GM19397 (cell line): ENCODE data around the gene AFF3.
"Not testable (repeated sequence)": the region's sequence is repeated elsewhere in the genome, so short reads cannot be mapped to it uniquely, and the experiment has no call there.

Experiments
- ATAC-seq: cut with Tn5 transposase; IDR thresholded peaks from one replicate; pipeline ENCODE4 v1.9.1; 2021; ENCODE audit warnings: mild to moderate bottlenecking, moderate library complexity; ENCODE audit not compliant: unreplicated experiment

The AFF3 gene

DNA sequence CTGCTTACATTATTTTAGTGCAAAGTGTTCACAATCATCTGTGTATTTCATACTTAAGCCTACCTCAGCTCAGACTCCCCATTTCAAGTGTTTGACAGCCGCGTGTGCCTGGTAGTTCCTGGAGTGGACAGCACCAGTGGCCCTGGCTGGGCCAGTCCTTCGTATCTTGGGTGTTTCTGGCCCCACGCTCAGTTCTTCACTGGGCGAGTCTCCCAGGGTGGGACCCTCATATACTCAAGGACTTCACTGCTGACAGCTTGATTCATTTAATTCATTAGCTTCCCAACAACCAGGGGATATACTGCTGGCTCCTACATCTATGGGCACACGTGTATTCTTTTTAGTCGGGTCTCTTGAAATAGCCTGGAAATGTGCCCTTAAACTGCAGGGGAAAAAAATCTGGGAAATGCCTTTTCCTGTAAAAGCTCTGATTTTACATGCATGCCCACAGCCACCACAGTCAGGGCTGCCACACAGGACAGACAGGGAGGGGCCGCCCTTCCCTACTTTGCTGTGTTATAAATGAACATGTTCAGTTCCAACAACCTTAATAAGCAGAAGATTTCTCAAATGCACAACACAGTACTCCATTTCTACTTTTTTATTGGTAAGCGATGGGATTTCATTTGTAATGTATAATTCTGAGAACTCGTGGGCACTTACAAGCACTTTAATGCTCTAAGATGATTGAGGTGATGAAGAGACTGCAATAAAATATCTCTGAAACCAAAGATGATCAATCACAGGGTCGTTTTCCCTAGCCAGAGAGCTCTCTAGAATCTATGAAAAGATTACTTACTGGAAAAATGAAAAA lies 447.1 kb downstream of the AFF3 start:
- ATAC-seq: no peak

DNA sequence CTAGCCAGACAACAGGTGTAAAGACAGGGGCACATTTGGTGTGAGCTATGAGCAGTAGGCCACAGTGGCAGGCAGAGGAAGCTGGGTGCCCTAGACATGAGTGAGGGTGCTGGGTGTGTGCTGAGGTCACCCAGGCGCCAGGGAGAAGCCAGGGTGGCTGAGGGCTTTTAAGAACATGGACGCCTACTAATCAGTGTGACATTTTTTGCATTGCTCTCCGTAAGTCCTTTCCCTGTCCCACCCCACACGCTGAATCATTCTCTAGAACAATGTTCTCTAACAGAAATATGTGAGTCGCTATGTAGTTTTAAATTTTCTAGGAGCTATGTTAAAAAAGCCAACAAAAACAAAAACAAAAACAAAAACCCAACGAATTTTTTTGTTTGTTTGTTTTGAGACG lies 448.1 kb downstream of the AFF3 start:
- no peak for ATAC-seq

DNA sequence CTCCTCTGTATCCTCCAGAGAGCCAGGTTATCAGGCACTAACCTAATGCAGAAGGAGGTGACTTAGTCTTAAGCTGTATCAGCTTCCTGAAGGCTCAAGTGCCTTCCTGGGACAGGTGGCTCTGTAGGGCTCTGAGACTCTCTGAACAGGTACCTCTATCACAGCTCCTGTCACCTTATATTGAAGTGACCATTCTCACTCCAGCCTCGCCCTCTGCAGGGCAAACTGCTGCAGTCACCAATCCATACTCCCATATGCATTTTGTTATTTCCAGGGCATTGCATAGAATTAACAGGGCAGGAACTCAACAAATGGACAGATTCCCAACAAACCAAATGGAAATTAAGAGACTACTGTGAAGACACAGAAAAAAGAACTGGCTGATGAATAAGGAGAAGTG lies 449.6 kb downstream of the AFF3 start:
- no peak for ATAC-seq

DNA sequence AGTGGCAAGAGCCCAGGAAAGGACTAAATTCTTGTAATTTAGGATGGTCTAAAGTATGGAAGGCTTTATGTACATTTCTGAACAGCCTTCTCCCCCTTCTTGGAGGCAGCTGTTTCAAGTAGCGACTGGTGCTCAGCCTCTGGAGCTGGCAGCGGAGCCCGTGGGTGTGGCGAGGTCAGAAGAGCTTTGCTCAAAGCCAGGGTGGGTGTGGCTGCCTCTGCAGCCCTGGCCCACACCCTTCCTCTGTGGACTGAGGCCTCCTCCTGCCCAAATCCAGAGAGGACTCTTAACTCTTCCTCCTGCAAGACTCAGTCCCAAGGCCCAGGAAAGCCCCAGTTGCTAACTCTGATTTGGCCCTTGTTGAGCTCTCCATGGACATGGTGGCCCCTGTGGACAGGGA lies 450.5 kb downstream of the AFF3 start:
- no peak for ATAC-seq

DNA sequence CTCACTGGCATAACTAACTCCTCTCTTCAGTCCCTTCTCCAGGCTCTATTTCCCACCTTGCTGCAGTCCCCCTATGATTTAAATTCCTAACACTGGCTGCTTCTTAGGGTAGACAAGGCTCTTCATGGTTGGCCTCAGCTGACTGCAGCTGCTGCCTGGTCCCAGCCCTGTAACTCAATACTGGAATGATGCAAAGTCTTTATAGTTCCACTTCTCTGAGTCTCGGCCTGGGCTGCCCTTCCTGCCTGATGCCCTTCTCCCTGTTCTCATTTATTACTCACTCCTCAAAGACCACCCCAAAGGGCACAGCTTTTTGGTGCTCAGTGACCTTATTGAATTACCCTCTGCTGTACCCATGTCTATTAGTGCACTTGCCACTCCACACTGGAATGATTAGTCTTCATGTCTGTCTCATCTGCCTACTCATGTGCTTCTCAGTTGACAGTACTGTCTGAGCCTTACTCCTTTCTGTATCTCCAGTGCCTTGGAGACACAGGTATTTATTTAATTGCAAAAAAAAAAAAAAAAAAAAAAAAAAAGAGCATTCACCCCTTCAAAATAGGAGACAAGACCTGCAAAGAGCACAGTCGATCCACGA lies 453.1 kb downstream of the AFF3 start:
- ATAC-seq: no peak

DNA sequence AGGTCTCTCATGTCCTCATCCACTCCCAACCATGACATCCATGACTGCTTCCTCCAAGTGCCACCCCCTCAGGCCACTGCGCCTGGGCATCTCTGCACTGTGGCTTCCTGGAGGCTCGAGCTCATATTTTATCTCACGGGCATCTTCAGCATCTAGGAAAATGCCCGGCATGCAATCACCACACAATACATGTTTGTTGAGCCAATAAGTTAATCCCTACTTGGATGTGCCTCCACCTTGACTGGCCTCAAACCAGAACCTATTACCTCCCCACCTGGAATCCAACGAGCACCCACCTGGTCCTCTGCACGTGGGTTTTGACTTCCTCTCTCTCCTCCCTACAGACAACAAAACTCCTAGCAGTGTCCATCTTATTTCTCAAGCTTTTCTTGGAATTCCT lies 453.7 kb downstream of the AFF3 start:
- no peak for ATAC-seq

DNA sequence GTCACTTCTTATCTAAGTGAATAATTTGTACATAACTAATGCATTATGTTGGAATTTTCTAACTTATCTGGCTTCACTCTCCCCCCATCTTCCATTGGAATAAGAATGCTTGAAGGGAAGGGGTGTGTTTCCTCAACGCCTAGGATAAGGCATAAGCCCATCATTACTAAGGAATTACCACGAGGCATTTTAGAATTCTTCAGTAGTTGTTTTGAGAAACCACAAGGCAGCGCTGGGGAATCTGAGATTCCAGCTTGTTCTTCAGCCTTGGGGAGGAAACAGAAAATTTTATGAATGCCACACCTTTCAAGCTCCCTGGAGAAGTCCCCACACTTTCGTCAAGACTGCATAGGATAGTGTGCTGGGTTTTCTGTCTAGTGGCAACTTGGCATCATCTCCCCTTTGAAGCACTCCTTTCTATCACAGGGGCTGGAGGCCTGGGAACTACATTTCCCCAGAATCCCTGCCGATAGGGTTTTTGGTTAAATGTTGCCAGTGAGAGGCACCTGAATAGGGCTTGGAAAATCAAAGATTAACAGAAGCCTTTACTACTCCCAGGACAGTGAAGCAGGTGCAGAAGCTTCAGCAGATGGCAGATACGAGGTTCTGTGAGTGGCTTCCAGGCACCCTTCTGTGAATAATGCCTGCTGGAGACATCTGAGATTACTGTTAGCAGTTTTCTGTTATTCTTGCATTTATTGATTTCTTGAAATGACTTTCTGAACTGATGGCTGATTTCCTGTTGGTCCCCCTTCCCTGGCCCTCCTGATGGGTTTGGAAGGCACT lies 459.9 kb downstream of the AFF3 start:
- no peak for ATAC-seq

DNA sequence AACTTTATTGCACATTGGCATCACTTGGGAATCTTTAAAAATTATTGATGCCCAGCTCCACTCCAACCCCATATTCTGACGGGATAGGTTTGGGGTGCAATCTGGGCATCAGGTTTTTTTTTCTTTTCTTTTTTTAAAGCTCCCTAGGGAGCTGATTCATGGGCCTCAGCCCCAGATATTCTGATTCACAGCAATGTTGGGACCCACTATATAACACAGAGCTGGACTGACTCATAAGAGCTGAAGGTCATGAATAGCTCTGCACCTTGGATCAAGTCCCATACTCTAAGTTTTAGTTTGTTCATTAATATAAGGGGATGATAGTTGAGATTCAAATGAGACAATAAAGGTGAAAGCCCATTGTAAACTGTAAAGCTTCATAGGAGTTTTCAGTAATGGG lies 461.4 kb downstream of the AFF3 start:
- ATAC-seq: no peak

DNA sequence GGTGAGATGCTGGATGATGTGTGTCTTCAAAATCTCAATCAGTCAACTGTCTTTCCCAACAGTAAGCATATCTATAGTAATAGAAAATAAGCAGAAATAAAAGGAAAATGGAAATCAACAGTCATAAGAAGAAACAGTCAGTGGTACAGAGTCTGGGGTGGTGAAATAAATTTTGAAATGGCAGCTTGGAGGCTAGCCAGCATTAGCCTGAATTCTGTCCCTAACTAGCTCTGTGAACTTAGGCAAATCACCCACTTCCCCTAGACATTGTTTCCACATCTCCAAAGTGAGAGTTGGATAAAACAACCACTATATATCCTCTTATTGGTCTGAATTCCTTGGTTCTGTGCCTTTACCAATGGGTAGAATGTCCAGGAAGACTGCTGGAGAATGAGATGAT lies 462.9 kb downstream of the AFF3 start:
- no peak for ATAC-seq

DNA sequence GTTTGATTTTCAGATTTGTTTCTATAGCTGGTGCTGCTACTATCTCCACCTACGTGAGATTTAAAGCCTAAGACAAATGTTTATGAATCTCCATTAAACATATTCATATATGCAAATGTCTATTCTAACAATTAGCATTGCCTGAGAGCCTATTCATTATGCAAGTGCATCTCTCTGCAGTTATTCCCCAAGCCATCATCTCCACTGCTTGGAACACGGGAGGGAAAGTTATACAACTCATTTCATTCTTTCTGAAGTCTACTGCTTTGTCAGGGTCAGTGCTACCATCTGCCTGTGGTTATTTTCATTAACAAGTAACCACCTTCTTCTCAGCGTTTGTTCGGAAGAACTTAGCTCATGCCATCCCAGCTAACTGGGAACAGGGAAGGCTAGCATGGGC lies 463.8 kb downstream of the AFF3 start:
- ATAC-seq: no peak

DNA sequence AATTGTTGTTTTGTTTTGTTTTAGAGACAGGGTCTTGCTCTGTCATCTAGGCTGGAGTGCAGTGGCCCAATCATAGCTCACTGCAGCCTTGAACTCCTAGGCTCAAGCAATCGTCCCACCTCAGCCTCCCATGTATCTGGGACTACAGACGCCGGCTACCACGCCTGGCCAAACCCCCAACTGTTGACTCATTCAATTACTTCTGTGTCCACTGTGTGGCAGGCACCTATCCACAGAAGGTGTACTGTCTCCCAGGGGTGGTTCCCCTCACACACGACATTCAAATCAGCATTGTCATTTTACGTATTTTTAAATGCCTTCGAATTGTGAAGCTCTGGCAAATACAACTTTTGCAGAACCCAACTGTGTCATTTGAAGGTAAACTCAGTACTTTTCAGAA lies 464.6 kb downstream of the AFF3 start:
- no peak for ATAC-seq

DNA sequence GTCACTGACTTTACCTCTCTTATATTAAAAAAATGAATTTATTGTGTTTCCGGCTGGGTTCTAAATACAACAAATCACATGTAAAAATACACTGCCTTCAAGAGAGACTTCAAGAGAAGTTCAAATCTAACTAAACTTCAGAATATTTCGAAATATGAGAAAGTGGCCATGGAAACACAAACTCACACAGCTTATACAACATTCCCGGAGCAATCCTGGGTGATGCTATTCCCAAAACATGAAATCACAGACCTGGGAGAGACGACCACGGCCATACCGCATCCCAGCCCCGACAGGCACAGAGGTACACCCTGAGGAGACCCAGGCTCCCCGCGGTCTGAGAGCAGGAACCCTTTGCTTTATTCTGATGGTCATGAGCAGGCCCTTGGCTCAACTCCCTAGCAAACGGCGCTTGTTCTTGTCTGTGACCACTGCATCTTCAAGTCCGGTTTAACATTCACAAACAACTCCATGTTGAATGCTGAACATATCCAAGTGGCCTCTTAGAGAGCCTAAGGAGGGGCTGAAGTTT lies 467.2 kb downstream of the AFF3 start:
- ATAC-seq: no peak

DNA sequence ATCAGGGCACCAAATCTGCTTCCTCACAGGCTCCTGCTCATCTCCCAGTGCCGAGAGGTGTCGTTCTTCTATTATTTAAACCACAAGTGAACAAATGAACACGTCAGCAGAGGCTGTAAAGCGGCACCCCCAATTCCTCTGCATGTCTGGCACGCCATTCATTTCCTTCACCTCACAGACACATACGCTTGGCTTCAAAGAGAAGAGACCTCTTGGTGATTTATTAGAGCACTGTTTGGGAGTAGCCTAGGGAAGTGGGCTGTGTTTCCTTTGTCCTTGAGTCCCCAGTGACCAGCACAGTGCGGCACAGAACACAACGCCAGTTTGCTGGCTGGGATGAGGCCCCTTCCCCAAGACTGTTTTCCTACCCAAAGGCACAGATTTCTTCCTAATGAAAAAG lies 468.3 kb downstream of the AFF3 start:
- no peak for ATAC-seq

DNA sequence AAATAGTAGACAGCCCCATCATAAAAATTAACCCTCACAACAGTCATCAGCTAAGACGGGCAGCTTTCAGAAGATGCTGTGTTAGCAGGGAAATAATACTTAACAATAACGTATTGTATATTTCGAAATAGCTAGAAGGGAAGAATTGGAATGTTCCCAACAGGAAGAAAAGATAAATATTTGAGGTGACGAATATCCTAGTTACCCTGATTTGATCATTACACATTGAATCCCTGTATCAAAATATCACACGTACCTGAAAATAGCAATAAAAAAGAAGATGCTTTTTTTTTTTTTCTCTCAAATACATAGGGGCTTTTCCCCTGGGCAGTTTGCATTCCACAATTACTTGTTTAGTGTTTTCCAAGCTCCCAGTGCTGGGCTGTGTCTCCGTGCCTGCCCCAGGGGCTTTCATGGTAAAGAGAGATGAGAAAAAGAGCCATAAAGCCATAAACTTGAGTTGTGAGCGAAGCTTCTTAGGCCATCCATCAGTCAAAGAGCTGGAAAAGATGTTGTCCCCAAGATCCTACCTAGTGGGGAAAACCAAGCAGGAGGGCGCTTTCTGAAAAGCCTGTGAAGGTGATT lies 469.5 kb downstream of the AFF3 start:
- ATAC-seq: no peak

DNA sequence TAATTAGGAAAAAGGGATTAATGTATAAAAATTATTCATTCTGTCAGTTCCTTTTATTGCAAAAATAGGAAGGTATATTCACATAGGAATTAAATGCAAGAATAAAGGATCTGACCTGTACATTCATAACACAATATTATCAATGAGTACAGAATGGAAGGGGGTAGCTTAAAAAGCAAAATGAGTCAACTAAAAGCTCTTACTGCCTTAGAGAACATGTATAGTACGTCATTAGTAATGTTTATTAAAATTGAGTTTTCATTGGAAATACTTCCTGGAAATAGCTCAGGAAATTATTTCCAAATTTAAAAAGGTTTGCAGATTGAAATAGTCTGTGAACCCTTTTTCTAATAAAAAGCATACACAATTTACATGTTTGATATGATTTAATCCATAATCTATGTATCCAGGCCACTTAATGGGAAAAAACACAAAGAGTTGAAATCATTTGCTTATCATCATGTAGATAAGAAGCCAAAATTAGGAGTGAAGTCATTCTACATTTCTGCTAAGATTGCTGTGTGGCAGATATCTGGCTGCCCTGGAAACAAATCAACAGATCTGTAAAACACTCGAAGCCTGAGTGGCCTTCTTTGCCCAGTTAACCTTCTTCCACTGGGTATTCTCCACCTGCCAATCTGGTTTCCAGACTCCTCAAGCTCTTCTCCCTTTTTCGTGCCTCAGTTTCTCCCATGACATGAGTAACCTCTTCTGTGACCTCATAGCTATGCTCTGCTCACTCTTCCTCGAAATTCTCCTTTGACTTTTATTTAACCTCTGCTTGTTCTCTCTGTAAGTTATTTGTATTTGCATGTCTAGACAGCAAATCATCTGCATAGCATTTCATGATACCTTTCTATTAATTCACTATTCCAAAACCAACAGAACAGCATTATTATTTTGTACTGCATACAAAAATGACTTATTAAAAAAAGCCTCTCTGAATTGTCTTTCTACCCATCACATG lies 471.3 kb downstream of the AFF3 start:
- ATAC-seq: no peak

DNA sequence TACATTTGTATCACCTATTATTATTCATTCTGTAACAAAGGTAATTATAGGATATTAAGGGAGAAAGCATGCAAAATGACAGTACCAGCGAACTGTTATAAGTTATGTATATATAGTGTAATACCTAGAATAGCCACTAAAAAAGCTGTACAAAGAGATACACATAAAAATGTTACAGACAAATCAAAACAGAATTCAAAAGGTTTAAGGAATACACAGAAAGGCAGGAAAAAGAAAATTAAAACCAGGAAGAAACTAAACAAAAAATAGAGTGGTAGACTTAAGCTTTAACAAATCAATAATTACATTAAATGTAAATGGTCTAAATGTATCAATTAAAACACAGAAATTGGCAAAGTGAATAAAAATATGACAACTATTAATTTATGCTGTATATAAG lies 476.1 kb downstream of the AFF3 start:
- ATAC-seq: no peak

DNA sequence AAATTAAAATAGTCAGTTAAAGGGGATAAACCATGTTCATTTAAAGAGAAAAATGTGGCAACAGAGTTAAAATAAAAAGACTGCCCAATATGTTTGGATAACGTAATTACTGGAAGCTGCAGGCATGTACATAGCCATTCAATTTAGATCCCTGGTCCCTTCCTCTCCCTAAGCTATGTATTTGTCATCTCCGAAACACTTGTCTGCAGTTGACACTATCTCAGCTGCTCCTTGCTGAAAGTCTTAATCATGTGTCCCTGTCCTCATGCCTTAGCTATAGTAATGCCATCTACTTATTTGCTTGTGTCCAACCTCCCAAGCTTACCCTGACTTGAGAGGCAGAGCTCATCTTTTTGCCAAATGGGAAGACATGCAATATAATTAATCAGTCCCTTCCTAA lies 478.7 kb downstream of the AFF3 start:
- ATAC-seq: no peak

DNA sequence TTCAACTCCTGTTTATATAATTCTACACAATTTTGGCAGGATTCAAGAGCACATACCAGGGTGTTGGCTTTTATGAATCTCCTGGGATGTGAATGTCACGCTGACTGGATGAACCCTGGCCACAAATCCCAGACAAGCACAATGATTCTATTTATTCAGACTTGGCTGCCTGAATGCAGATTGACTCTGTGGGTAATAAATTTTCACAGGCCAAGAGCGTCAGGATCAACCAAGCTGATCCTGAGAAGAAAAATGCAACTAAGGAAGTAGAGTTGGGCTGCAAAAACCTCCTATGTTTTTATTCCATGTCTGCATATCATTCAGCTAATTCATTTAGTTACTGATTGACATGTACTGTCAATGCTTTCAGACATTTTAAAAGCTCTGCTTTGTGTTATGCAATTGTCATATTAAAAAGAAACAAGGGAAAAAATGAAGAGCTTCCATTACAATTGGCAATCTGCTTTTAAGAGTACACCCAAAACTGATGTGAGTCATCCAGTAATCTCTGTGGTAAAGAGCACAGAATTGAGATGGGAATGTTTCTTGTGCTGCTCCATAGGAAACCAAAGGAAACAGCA lies 479.5 kb downstream of the AFF3 start:
- no peak for ATAC-seq

DNA sequence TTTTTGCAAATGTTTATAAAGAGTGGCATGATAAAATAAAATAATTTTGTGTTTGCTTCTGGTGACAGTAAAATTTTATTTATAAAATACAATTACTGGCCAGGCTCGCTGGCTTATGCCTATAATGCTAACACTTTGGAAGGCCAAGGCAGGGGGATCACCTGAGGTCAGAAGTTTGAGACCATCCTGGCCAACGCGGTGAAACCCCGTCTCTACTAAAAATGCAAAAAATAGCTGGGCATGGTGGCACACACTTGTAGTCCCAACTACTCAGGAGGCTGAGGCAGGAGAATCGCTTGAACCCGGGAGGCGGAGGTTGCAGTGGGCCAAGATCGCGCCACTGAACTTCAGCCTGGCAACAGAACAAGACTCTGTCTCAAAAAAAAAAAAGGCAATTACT lies 480.6 kb downstream of the AFF3 start:
- not testable (repeated sequence) for ATAC-seq
